ENCODE data around the gene FMC1.
"Not testable (repeated sequence)": the region's sequence is repeated elsewhere in the genome, so short reads cannot be mapped to it uniquely, and the experiment has no call there.

FMC1 gene

DNA sequence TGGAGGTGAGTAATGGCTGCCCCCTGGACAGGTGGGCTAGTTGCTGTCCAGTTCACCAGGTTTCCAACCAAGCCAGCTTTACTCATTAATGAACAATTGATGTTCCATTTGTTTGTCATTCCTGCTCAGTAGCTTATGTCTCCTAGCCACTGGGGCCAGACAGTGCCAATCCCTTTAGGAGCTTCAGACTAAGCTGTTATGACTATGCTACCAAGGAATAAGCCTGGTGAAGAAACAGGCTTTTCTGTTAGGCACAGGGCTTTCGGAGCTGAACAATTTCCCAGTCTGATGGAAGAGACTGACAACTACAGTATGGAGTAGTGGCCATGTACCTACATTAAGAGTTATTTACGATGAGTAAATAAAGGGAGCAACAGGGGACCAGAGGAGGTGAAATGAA, 2.1 kb upstream of the FMC1 start:
- H3K4me3 ChIP-seq (ENCODE audit: low read length), result no peak overlapping the region
- no peak for DNase-seq (ENCODE audit: low read depth, low spot score)

DNA sequence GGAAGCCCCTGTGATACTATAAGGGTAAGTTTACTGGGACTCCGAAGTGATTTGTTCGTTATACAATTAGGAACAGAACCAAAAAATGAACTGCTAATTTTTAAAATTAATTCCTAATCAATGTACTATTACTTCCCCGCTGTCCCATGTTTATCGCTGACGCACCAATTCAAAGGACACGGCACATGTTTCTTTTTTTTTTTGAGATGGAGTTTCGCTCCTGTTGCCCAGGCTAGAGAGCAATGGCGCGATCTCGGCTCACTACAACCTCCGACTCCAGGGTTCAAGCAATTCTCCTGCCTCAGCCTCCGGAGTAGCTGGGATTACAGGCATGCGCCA, 1.5 kb upstream of the FMC1 start:
- no peak for DNase-seq (ENCODE audit: low read depth, low spot score)
- peak overlapping the region; percentile 95 for H3K4me3 ChIP-seq (ENCODE audit: low read length)

DNA sequence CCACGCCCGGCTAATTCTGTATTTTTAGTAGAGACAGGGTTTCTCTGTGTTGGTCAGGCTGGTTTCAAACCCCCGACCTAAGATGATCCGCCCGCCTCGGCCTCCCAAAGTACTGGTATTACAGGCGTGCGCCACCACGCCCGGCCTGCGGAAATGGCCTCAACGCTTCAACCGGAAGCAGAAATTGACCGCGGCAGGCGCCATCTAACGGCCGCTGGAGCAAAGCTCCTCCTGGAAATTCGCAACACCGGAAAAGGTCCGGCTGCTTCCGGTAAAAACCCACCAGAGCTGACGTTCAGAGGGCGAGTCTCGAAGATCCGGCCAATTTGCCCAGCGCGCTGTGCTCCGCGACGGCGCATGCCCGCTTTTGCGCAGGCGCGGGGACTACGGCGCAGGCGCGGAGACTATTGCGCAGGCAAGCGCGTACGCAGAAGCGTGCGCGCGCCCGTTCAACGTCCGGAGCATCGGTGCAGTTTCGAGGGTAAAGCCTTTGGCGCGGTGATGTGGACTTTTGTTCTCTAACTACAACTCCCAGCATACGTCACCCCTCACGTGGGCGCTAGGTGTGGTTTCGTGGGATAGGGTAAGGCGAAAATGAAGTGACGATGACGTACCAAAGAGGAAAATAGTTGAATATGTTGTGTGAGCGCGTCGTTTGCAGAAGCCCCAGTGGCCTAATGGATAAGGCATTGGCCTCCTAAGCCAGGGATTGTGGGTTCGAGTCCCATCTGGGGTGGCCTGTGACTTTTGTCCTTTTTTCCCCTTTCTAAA, 915 bp upstream of the FMC1 start:
- DNase-seq (ENCODE audit: low read depth, low spot score), result peak; percentile 100
- peak overlapping the region; percentile 95 for H3K4me3 ChIP-seq (ENCODE audit: low read length)

DNA sequence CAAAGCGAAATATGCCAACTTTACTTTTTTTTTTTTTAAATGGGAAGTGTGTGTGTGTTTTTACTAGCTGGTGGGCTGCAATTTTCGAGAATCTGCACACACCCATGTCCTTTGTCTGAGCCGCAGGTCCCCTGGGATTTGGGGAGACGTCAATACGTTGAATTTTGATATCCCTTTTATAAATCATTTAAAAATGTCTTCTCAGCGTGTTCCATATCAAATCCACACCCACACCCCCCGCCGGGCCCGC, 404 bp upstream of the FMC1 start:
- H3K4me3 ChIP-seq (ENCODE audit: low read length), result peak overlapping the region; percentile 95
- DNase-seq (ENCODE audit: low read depth, low spot score), result no peak

DNA sequence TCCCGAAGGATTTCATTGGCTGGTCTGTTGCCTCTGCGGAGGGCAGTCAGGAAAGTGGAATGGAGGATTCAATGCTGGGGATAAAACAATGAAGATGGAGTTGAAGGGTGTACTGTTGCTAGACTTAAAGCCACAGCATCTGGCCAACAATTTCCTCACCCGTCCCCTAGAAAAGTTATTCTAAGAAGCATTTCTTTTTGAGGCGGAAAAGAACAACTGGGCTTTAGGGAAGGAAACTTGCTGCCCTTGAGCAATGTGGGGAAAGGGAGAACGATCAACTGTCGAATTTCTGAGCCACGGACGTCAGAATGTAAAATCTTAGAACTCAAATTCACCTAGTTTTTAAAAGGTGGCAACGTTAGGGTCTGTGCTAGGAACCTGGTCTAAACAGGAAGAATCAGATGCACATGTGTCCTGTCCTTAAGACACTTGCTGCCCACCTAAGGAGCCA, 664 bp downstream of the FMC1 start:
- DNase-seq (ENCODE audit: low read depth, low spot score), result peak; percentile 86
- H3K4me3 ChIP-seq (ENCODE audit: low read length), result peak overlapping the region; percentile 95

DNA sequence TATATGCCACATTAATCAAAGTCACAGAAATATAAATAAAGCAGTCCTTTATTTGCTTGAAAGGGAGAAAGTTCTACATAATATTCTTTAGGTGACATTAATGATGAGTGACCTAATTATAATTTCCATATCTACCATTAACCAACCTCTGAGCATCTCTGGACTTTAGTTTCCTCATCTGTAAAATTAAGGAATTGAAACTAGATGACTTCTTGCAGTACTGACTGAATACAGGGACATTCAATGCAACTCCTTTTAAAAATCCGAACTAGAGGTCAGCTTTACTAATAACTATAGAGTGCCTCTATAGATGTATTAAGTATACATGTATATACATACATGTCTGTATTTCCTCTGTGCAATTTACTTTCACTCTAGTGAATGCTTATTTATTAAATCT, 3.9 kb downstream of the FMC1 start:
- no peak for DNase-seq (ENCODE audit: low read depth, low spot score)
- no peak overlapping the region for H3K4me3 ChIP-seq (ENCODE audit: low read length)

DNA sequence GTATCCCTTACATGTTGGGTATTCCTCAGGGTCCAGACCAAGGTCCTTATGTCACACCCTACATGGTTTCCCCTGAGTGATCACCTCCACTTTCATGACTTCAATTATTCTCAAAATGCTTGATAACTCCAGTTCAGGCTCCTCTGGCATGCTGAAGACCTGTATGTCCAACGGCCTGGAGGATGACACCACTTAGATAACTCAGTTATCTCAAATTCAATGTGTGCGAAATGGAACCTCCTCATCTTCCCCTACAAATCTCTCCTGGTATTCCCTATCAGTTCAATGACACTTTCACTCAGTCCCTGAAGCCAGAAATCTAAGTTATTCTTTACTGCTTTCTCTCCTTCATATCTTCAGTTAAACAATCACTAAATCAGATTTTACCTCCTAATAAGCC, 9.9 kb downstream of the FMC1 start:
- no peak for DNase-seq (ENCODE audit: low read depth, low spot score)
- no peak overlapping the region for H3K4me3 ChIP-seq (ENCODE audit: low read length)

DNA sequence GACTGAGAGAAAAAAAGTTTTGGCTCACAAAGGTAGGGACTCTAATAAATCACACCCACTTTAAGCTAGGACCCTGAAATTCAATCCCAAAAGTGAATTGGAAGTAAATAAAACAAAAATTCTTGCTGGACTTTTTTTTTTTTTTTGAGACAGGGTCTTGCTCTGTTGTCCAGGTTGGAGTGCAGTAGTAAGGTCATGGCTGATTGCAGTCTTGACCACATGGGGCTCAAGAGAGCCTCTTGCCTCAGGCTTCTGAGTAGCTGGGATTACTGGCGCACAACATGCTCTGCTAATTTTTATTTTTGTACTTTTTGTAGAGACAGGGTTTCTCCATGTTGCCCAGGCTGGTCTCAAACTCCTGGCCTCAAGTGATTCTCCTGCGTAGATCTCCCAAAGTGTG, 13.6 kb downstream of the FMC1 start:
- DNase-seq (ENCODE audit: low read depth, low spot score), result no peak

DNA sequence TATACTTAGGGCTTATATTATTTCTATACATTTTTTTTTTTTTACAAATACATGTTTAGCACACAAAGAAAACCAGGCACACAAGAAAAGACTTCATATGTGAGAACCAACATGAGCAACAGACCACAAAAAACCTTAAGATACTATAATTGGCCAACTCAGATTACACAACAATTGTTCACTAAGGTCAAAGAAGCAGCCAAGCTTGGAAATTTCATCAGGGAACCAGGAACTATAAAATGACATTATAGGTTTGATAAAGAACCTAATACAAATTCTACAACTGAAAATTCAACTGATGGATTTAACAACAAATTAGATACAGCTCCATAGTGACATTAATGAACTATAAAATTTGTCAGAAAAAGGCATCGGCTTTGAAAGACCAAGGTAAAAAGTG, 14.2 kb downstream of the FMC1 start:
- H3K4me3 ChIP-seq (ENCODE audit: low read length), result no peak overlapping the region
- DNase-seq (ENCODE audit: low read depth, low spot score), result no peak

More for the DNA sequence above, 13.6 kb downstream of the FMC1 start:
- H3K4me3 ChIP-seq (ENCODE audit: low read length), result no peak overlapping the region

DNA sequence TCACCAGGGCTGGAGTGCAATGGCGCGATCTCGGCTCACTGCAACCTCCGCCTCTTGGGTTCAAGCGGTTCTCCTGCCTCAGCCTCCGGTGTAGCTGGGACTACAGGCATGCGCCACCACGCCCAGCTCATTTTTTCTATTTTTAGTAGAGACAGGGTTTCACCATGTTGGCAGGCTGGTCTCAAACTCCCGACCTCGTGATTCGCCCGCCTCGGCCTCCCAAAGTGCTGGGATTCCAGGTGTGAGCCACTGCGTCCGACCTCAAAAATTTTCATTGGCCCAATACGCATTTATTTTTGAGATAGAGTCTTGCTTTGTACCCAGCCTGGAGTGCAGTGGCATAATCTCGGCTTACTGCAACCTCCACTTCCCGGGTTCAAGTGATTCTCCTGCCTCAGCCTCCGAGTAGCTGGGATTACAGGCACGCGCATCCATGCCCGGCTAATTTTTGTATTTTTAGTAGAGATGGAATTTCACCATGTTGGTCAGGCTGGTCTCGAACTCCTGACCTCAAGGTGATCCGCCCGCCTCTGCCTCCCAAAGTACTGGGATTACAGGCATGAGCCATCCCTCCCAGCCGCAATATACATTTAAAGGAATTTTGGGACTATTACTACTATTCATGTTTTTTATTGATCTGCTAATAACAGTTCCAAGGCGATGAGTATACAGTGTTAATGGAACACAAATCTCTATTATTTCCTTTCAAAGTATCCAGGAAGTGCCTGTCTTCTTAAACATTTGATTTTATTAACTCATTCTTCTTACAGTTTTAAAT, 16.8 kb downstream of the FMC1 start:
- H3K4me3 ChIP-seq (ENCODE audit: low read length), result peak overlapping the region; percentile 78
- not testable (repeated sequence) for DNase-seq (ENCODE audit: low read depth, low spot score)

DNA sequence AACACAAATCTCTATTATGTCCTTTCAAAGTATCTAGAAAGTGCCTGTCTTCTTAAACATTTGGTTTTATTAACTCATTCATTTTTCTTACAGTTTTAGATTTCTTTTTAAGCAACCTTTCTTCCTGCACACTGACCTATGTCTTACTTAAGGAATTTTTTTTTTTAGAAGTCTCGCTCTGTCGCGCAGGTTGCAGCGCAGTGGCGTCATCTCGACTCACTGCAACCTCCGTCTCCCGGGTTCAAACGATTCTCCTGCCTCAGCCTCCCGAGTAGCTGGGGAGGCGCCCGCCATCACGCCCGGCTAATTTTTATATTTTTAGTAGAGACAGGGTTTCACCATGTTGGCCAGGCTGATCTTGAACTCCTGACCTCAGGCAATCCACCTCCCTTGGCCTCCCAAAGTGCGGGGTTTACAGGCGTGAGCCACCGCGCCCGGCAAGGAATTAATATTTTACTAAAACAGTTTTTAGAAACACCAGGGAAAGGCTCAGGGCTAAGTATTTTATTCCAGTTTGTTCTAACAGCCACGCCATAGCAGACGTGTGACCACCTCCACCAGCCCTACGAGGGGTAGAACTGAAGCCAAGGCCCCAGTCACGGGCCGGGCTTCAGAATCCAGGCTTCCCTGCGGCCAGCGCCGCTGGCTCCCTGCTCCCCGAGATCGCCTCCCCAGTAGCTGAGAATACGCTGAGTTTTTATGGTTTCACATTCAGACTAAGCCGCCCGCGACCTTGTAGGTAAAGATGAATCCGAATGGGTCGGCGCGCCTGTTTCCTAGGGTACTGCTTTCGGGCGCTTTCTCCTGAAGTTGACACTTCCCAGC, 17.6 kb downstream of the FMC1 start:
- DNase-seq (ENCODE audit: low read depth, low spot score), result peak; percentile 52
- H3K4me3 ChIP-seq (ENCODE audit: low read length), result peak overlapping the region; percentile 78

DNA sequence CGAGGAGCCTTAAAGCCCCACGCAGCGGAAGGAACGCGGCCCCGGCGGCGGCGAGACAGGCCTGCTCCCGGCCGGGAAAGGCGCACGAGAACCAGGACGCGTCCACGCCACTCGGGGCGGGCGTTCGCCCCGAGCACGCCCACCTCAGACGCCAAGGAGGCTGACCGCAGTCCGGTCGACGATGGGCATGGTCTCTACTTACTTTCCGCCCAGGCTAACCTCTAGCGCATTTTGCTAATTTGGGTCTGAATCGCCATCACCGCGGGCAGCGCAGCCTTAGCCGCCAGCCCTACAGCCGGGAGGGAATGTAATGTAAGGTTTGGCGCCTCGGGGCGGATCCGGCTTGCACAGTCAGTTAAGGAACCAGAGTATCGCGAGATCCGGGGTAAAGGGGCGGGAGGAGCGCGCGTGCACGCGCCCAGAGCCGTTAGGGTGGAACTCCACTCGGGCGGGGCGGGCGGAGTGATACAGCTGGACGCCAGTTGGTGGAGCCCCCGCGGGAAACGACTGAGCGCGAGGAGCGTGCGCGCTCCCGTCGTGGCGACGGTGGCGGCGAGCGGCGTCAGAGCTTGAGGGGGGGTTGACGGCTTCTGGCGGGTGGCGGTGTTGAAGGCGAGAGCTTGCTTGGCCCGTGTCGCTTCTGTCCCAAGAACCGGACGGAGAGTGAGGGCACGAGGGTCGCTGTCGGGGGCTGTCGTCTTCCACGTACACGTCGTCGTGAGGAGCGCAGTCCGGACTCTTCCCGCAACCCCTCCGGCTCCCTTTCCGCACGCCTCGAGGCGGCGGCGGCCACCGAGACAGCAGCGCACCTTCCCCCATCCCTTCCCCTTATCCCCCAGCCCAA, 18.5 kb downstream of the FMC1 start, which contains the start of gene LUC7L2:
TSS of gene LUC7L2 (plus strand) at position 529 of the 844 bp plus-strand sequence. CDS start 368 bp downstream, outside the sequence.
- peak within 1 kb of the TSS; percentile 78 for H3K4me3 ChIP-seq (ENCODE audit: low read length)
- peak; percentile 97 for DNase-seq (ENCODE audit: low read depth, low spot score)

DNA sequence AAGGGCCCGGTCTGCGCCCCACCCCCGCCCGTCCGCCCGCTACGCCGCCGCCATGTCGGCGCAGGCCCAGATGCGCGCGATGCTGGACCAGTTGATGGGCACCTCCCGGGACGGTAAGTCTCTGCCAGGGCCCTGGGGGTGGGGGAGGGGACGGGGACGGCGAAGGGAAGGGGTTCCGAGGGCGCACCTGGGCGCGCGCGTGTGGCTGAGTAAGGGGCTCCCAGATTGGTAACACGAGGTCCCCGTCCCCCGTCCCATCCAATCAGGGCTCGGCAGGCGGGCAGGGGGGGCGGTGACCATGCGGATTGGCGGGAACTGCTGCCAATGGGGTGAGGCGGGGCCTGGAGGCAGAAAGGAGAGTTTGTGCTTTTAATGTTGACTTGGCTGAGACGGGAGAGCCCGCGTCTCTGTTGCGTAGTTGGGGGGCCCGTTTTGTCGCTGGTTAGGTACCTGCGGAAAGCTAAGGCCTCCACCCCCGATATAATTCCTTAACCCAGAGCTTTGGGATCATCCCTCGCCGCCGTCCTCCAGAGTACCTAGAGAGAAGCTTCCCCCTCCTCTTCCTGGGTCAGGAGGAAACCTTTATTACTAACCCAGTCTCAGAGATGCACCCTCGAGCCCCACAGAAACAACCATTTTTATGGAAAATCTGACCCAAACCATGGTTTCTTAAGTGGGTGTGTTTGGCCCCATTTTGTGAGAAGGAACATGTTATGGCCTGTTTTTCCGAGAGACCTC, 19.2 kb downstream of the FMC1 start:
- peak; percentile 93 for DNase-seq (ENCODE audit: low read depth, low spot score)
- peak overlapping the region; percentile 78 for H3K4me3 ChIP-seq (ENCODE audit: low read length)

DNA sequence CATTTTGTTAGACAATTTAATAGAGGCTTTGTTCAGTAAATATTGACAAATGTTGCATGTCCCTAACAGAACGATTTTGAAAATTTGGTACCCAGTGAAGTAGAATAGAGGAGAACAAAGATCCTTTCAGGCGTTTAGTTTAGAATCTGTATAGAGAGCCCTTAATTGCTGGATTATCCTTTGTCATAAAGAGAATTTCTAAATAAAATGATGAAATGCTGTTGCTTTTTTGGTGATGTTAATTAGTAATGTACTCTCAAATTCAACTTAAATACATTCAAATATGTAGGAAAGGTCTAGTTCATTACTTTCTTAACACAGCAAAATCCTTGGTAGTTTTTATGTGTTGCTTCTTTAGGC, 19.8 kb downstream of the FMC1 start:
- H3K4me3 ChIP-seq (ENCODE audit: low read length), result peak overlapping the region; percentile 78
- DNase-seq (ENCODE audit: low read depth, low spot score), result no peak

DNA sequence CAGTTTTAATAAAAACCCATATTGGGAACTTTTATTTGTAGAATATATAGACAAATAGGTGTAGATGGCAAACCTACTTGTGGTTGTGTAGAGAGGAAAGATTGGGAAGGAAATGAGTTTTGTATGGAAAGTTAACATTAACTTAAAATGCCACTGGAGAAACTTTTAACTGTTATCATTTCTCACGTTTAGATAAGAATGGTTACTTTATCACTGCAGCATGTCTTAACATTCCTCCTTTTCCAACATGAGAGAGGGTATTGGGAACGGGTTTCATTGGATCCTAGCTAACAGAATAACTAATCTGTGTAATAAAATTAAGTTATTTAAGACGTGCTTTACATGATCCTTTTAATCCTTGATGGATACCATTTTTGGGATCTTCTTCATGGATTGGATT, 20.4 kb downstream of the FMC1 start:
- DNase-seq (ENCODE audit: low read depth, low spot score), result no peak
- H3K4me3 ChIP-seq (ENCODE audit: low read length), result peak overlapping the region; percentile 78

DNA sequence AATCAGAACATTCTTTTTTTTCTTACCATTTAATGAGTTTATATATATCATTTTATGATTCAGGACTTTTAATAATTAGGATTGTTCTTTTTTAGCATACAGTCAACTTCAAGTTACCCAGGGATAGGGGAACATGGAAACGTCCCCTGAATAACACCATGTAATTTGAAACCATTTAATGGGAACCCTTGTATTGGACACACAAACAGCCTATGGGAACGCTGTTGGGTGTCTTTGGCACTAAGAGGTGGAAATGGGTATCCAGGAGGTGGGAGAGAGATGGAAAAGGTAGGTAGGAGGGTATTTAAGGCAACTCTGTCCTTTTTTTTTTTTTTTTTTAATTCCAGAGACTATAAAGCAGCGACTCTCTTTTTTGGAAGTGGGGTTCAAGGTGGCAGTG, 21.2 kb downstream of the FMC1 start:
- no peak for DNase-seq (ENCODE audit: low read depth, low spot score)

DNA sequence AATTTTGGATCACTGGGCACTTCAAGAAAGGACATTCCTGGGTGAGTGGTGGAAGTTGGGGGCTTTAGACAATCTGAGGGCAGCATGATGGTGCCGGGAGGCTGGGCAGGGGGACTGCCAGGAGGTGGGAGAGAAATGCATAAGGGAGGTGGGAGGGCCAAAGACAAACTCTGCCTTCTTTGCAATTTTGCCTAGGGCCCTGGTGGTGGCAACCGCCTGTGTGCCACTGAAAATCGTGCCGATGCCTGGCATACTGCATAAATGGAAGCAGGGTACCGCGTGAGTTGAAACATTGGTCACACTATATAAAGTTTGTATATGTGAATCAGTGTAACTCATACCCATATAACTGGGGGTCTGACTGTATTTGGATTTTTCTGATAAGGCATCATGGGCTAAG, 21.8 kb downstream of the FMC1 start:
- H3K4me3 ChIP-seq (ENCODE audit: low read length), result no peak overlapping the region
- no peak for DNase-seq (ENCODE audit: low read depth, low spot score)

More for the DNA sequence above, 21.2 kb downstream of the FMC1 start:
- H3K4me3 ChIP-seq (ENCODE audit: low read length), result no peak overlapping the region

DNA sequence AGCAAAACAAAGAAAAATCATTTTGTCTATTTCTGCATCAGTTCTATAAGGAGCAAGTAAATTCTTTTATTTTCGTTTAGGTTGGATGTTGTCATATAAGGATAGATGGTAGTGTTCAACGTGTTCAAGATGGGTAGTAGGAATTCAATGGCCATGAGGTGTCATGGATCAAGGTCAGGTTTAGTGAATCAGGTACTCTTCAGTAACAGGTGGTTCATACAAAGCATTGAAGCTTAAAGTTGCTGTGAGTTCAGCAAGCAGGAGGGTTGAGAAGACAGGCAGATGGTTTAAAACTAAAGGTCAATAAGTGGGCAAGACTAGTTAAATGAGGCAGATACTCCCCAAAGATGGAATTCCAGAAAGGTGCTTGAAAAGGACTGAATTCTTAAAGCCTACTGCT, 24.2 kb downstream of the FMC1 start:
- DNase-seq (ENCODE audit: low read depth, low spot score), result no peak
- no peak overlapping the region for H3K4me3 ChIP-seq (ENCODE audit: low read length)

DNA sequence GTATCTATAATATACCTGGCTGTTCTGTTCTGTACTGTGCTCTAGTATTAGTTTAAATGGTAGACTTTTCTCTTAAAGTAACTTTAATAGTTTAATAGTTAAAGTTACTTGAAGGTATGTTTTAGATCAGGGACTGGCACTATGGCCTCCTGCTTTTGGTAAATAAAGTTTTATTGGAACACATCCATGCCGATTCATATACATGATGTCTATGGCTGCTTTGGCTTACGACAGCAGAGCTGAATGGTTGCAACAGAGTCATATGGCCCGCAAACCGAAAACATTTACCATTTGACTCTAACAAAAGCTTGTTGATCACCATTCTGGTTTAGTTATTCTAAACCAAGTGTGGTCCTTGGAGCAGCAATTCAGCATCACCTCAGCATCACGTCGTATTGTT, 25.3 kb downstream of the FMC1 start:
- no peak for DNase-seq (ENCODE audit: low read depth, low spot score)
- no peak overlapping the region for H3K4me3 ChIP-seq (ENCODE audit: low read length)
